Raji (cell line): ENCODE measurements around the gene ARHGAP11A.

ENCODE experiments used
- POLR2A ChIP-seq: IDR thresholded peaks from 2 replicates; pipeline ENCODE4 v1.6.1; 2011; ENCODE audit warnings: low read depth, low read length, control low read depth; ENCODE audit not compliant: insufficient read depth

Gene ARHGAP11A

DNA sequence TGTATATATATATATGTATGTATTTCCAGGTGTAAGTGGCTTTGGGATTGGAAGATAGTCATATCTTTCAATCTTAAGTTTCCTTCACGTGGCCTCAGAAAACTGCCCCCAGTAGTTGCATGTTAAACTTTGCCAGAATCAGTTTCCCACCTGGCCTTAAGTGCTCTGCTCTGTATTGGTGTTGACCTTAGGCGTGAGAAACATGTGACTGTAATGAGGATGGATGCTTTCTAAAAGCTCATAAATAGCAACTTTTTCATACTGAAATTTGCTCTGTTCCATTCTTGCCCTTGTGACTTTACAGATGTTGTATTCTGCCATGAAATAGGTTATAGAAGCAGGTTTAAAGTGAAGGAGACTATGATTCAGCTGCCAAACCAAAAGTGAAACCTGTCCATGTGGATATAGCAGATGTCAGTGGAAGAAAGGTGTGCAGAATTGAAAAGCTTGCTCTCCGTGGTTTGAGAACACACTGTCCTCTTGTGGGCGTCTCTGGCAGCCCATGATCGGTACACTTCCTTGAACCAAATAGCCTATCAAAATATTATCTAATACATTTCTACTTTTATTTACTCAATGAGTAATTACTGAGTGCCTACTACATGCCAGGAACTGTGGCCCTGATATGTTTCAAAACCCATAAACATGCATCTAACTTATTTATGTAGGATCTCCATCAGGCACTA, 42.0 kb downstream of the ARHGAP11A start:
- no peak for TF ChIP-seq POLR2A

DNA sequence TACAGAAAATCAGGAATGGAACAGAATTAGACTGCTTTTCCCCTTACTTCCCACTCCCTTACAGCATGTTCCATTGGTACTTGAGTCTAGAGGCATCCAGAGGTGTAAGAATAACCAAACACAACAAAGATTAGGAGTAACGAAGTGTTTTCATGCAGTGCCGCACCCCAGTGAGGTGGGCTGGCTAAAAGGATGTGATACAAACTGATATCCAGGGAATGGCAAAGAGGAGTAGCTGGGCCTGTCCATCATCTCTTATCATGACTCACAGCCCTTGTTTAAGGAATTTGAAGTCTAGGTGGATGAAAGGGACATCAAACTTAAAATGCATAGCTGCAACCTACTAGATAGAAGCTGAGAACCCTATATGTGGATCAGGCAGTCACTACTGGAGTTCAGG, 42.6 kb downstream of the ARHGAP11A start:
- no peak for TF ChIP-seq POLR2A

DNA sequence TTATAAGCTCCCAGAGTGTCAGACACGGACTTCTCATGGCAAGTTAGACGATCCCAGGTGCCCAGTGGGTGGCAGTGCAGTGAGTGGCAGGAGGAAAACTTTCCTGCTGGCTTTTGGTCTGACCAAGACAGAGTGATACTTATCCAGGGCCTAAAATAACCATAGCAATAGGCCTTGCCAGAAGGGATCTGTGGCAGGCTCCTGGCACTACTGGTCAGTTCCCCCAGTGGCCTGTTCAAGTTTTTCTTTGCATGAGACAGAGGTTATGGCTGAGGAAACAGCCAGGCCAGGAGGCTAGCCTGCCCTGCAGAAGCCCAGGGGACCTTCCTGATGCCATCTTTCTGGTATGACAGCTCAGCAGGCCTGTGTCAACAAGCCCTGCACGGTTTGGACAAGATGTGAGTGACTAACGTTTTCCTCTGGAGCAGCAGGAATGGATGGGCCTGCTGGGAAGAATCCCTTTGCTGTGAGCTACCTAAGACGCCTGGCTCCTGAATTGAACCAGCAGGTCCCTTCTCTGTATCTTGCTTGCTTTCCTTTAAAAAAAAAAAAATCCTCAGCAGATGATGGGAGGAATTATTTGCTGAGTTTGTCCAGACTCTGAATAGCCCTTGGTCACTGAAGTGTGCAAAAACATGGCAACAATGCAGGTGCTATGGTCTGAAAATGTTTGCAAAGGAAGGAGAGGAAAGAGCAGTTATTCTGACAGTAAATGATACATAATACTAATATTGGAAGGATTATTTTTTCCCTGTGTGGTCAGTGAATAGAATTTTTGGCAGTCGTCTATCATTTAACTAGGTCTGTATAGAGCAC, 44.2 kb downstream of the ARHGAP11A start:
- TF ChIP-seq POLR2A = no peak

DNA sequence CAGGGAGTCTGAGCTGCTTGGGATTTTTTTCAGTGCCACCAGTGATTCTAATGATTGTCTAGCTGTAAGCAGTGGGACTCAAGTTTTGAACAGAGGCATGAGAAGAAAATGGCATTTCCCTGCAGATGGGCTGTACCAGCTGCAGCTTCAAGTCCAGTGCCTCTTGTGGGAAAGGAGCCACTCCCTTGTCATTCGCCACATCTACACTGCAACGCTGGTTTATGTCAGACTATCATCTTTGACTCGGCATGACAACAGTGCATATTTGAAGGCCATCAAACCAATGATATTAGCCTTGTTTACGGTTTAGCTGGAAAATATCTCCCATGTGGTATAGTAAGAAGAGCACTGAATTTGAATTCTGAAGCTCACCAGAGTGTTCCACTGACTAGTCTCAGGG, 48.4 kb downstream of the ARHGAP11A start:
- TF ChIP-seq POLR2A = no peak

DNA sequence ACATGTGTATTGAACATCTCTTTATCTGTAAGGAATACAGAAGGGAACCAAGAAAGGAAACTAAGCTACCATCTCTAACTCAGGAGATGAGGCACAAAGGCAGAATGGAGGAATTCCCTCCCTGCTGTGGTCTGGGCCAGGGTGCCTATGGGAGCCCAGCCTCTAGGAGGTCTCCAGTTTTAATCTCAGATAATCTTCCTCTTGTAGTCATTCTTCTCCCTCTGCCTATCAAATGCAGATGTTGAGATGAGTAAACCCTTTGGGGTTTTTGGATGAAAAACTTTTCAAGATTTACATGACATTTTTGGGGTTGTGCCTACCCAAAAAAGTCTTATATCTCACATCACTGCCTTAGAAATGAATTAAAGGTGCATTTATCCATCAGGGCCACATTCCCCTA, 49.5 kb downstream of the ARHGAP11A start:
- no peak for TF ChIP-seq POLR2A

DNA sequence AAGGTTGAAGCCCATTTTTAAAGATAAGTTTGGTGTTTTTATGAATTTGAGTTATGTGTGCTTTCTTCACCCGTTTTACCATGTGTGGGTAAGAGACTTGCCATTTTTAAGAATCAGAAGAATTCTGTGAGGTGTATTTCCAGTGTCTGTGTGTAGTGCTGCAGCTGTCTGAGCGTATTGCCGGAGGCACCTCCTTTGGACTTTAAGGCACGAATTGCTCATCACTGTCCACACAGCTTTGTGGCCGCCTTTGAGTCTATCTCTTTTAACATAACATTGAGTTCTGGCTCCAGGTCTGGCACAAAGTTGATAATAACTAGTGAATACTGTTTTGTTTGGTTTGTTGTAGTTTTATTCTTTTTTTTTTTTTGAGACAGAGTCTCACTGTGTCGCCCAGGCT, 52.0 kb downstream of the ARHGAP11A start:
- no peak for TF ChIP-seq POLR2A

DNA sequence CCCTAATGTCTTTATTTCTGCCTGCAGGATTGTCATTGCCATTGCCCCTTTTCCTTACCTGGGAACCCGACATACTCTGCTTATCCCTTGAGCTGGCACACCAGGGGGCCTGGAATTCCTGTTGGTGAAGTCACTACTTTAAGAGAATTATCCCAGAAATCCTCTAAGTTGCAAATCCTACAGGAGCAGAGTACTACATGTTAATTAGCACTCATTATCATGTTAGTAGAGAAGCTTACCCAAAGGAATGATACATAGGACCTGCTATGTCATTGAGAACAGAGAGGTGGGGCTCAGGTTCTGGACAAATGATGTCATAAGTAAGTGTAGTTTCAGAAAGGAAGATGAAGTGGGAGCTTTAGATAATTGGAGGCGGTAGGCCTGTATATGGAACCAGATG, 53.6 kb downstream of the ARHGAP11A start:
- no peak for TF ChIP-seq POLR2A

DNA sequence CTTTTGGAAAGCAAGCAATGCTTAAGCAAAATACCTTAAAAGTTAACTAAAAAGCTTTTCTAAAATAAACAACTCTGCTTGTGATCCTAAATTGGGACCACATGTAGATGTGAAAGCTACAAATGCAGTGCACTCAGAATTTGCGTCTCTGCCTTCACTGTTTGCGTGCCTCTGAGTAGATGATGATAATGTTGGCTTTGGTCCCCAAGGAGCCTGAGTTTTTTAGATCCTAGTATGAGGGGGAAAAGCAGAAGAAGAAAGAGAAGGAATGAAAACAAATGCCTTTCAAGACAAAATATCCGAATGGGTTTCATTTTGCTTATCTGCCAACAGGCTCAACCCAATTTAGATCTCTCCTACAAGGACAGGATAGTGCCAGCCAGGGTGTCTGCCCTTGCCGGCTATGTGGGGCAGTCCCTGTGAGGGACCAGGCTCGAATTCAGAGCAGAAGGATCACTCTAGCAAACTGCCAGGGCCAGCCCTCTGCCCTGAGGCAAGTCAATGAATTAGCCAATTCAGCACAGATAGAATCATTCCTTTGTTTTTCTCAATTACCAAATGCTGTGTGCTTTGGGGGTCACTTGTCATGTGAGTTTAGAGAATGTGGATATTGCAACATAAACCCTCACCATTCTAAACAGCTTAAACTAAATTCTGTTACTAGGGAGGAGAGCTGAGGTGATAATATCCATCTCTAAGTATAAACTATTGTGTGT, 54.8 kb downstream of the ARHGAP11A start:
- TF ChIP-seq POLR2A = no peak

DNA sequence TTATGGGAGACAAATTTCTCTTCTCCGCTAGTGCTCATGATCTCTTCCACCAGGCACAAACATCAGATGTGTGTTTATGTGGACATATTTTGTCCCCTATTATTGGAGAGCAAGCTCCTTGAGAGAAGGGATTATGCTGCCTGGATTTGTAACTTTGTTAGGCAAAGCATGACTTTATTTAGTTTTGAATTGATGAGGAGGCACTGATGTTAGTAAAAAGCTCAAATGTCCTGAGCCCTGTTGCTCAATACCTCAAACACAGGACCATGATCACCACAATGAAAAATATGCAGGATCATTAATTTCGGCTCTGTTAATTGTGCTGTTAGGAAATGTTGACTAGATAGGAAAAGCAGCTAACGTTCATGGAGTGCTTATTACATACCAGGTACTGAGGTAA, 55.3 kb downstream of the ARHGAP11A start:
- no peak for TF ChIP-seq POLR2A

DNA sequence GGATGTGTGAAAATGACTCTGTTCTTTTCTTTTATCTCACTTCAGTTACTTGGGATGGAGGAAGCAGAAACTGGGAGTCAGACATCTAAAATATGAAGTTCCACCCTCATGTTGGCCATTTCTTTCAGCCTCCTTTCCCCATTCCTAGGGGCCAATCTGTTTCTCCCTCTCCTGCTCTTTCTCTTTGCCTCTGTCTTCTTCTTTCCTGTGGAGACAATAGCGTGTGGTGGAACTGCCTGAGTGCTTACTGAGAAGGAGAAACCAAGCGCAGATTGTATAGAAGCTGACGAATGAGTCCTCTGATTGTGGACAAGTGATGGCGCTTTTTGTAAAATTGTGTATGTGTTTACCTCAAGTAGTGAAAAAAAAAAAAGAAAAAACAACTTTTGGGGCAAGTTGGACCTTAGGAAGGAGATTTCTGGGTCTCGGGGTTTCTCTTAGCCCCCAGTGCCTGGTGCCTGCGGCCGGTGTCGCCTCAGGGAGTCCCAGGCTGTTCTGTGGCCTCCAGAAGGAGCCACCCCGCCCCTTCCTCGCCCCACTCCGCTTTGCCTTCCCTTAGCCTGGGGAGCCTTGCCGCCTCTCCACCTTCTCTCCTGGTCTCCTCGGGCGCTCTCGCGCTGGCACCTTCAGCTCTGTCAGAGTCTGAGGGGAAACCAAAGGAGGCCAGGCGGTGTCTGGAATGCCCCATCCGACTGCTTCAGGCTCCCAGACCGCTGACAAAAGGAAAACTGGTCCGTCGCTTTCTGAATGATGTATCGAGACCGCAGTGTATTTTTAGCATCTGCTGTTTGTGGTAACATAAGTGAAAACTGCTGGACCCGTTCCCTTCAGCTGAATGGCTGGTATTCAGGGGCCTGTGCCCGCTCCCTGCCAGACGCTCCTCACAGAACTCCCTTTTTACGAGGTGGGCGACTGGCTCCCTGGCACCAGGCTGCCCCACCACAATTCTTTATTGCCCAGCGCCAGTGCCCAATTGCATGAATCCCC, 56.3 kb downstream of the ARHGAP11A start:
- no peak for TF ChIP-seq POLR2A

DNA sequence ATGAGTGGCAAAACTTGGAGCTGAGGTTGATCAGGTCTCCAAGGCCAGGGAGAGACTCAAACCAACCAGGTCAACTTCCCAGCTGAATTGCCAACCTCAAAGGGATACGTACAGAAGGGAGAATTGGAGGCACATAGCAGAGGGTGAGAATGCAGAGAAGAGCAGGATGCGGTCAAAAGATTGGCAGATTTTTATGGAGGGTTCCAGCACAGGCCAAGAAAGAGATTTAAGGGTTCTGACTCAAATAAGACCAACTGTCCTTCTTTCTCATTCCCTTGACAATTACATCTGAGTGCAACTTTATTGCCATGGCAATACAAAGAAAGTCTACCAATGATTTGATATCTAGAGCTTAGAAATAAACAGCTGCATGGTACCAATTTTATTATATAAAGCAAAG, 59.4 kb downstream of the ARHGAP11A start:
- TF ChIP-seq POLR2A = no peak

DNA sequence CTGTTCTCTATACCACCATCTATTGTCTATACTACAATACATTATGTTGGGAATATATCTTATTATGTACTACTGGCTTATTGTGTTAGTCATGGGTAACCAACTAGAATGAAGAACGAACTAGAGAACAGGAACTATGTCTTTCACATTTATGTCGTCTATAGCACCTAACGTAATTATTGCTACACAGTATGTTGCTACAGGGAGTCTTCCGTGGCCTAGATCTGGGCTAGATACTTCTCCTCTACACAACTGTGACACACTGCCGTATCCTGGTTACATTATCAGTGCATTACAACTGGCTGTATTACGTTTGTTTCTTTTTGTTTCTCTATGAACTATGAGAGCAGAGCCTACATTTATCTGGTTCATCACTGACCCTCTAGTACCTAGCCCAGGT, 60.2 kb downstream of the ARHGAP11A start:
- TF ChIP-seq POLR2A = no peak

DNA sequence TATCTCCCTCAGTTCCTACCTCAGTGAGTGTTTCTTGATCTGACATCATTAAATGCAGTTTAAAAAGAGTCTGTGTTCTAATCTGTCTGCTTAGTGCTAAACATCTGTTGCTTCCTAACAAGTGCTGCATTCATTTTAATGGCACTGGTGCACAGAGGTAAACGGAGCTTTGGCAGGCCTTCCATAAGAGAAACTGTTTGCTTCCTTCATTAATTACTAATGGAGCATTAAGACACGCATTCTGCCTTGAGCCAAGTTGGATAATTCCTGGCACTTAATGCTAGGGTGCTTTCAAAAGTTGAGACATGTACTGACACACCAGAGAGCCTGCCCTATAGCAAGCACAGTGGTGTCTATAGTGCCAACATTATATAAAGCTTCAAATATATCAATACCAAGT, 60.9 kb downstream of the ARHGAP11A start:
- no peak for TF ChIP-seq POLR2A

DNA sequence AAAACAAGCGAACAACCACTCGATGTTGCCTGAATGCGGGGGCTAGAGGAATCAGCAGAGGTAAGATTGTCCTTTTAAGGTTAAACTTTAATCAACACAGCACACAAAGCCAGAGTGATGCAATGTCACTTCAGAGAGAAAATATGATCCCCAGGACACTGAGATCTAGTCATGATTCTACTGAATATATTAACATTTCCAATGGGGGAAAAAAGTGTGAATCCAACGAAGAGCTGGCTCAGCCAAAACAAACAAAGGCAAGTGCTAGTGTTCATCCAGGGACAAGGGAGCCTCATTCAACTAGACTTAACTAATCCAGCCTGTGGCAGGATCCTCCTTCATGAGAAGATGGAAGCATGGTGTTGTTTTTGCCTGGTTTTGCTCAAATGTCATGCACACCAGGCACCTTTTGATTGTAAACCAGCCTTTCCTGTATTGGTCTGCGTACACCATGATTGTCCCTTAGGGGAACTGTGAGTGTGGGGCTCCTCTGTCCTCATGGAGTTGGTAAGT, 62.0 kb downstream of the ARHGAP11A start:
- no peak for TF ChIP-seq POLR2A

DNA sequence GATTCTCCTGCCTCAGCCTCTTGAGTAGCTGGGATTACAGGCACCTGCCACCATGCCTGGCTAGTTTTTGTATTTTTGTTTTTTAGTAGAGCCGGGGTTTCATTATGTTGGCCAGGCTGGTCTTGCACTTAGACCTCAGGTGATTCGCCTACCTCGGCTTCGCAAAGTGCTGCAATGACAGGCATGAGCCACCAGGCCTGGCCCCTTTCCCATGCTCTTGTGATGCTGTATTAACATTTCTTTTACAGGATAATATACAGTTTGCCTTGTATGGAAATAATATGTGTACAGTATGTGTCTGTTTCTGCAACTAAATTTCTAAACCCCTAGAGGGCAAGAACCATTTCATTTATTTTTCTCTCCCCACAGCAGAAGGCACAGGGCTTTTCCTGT, 64.0 kb downstream of the ARHGAP11A start:
- no peak for TF ChIP-seq POLR2A
